ENCODE measurements around the gene OVCH2.
"Not testable (repeated sequence)": the region's sequence is repeated elsewhere in the genome, so short reads cannot be mapped to it uniquely, and the experiment has no call there.

OVCH2 gene, protein sequence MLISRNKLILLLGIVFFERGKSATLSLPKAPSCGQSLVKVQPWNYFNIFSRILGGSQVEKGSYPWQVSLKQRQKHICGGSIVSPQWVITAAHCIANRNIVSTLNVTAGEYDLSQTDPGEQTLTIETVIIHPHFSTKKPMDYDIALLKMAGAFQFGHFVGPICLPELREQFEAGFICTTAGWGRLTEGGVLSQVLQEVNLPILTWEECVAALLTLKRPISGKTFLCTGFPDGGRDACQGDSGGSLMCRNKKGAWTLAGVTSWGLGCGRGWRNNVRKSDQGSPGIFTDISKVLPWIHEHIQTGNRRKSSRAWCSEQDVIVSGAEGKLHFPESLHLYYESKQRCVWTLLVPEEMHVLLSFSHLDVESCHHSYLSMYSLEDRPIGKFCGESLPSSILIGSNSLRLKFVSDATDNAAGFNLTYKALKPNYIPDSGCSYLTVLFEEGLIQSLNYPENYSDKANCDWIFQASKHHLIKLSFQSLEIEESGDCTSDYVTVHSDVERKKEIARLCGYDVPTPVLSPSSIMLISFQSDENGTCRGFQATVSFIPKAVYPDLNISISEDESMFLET

DNA sequence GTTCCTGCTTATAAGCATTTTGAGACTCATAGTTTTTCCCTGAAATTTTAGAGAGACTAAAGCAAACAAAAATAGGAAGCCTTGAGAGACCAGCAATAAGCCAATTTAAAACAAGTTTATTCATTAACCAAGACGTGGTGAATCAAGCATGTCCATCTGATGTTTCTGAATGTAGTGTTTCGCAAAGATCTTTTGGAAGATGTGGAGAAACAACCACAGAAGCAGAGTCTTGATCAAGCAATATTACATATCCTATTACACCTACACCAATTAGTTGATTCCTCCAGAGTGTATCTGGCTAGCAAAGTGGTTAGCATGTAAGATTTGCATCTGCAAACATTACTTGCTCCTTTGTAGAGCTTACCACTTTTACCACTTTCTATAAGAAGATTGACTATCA, at the start of gene OVCH2:
Gene OVCH2, minus strand, starts transcription at position 101 of the 400 bp plus-strand sequence. Its CDS starts 83 bp downstream, at position 18.
- DNase-seq (ENCODE audit: low read depth) = no peak

DNA sequence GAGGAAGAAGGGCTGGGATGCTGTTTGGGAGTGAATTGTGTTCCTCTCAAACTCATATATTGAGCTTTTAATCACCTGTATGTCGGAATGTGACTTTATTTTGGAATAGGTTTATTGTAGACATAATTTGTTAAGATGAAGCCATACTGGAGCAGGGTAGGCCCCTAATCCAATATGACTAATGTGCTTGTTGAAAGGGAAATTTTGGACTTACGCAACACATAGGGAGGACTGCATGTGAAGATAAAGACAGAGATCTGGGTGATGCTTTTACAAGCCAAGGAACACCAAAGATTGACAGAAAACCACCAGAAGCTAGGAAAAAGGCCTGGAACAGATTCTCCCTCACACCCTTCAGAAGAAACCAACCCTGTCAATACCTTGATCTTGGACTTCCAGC, 43.2 kb upstream of the OVCH2 start:
- no peak for DNase-seq (ENCODE audit: low read depth)

DNA sequence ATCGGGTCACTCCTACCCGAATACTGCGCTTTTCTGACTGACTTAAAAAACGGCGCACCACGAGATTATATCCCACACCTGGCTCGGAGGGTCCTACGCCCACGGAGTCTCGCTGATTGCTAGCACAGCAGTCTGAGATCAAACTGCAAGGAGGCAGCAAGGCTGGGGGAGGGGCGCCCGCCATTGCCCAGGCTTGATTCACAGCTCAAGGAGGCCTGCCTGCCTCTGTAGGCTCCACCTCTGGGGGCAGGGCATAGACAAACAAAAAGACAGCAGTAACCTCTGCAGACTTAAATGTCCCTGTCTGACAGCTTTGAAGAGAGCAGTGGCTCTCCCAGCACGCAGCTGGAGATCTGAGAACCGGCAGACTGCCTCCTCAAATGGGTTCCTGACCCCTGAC, 28.5 kb upstream of the OVCH2 start:
- not testable (repeated sequence) for DNase-seq (ENCODE audit: low read depth)

DNA sequence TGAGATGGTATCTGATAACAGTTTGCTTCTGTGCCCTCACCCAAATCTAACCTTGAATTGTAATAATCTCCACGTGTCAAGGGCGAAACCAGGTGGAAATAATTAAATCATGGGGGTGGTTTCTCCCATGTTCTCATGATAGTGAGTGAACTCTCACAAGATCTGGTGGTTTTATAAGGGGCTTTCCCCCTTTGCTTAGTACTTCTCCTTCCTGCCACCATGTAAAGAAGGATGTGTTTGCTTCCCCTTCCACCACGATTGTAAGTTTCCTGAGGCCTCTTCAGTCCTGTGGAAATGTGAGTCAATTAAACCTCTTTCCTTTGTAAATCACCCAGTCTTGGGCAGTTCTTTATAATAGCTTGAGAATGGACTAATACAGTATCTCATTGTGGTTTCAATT, 8.5 kb upstream of the OVCH2 start:
- DNase-seq (ENCODE audit: low read depth) = no peak

DNA sequence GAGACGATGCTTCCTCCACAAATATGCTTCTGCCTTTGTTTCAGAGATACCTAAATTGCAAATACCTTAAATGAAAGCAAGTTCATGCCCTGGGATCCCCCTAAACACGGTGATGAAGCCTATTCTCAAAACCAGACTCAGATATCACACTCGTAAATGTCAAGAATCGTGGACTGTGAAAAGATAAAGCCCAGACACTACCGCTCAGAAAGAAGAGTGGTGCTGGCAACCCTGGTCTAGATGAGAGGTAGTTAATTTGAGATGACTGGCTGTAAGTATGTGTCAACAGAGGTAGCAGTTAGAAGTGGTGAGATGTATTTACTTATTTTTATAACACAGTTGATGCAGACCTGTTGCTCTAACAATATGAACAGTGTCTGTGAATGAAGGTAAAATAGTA, 2.5 kb downstream of the OVCH2 start:
- DNase-seq (ENCODE audit: low read depth) = no peak

DNA sequence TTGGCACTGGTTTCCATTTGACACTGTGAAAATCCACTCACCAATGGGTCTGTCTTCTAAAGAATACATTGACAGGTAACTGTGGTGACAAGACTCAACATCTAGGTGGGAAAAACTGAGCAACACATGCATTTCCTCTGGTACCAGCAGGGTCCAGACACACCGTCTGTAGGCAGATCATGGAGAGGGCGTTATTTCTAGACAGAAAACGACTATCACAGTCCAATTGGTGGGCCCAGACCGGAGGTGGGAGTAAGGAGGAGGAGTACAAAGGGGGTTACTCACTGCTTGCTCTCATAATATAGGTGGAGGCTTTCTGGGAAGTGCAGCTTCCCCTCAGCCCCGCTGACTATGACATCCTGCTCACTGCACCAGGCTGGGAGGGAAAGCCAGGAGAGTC, 9.9 kb downstream of the OVCH2 start:
- no peak for DNase-seq (ENCODE audit: low read depth)

DNA sequence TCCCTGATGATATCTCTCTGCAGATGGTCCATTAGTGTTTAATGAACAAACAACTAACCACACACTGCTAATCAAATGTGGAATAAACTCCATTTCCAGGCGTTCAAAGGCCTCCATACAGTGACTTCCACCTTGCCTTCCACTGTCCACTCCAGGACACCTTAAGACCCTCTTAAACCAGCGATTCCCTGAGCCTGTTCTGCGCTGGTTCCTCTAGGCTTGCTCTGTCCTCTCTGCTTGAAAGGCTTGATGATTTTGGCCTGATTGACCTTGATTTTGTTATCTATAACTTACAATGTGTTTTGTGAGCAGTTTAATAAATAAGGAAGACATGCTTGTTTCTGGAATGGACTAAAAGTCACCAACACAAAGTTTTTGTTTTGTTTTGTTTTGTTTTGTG, 12.0 kb downstream of the OVCH2 start:
- no peak for DNase-seq (ENCODE audit: low read depth)

DNA sequence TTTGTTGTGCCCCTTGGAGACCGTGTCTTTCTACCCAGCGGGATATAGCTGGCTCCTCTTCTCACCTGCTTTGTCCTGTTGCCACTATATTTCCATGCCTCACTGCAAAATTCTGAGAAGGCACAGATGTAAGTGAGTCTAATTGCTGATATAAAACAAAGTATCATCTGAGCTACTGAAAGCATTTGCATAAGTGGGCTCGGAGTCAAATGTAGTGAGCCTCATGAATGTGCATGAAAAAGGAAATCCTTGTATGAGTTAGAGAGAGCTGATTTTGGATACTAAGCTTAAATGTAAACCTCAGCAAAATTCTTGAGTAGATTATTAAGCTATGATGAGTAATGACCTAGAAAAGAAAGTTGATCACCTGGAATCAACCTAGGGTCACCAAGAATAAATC, 13.9 kb downstream of the OVCH2 start:
- no peak for DNase-seq (ENCODE audit: low read depth)

DNA sequence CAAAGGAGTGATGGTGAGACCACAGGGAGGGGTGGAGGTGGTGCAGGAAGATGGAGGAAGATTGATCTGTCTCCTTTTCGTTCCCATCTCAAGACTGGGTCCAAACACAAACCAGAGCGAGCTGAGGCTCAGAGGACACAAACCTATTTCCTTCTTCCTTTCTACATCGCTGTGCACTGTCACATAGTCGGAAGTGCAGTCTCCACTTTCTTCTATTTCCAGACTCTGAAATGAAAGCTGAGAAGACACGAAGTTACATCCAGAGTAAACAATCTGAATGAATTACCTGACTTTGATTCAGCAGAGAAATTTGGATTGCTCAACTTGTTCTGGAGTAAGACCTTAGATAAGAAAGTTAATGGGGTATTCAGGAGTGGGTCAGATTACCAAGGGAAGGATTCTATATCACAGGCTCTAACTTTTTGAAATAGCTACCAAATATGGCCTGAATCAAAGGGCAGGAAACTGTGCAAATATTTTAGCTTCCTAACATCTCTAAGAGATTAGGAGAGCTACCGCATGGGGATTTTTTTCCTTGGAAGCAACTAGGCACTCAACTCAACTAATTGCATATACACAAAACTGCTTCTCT, 14.4 kb downstream of the OVCH2 start:
- DNase-seq (ENCODE audit: low read depth) = no peak

DNA sequence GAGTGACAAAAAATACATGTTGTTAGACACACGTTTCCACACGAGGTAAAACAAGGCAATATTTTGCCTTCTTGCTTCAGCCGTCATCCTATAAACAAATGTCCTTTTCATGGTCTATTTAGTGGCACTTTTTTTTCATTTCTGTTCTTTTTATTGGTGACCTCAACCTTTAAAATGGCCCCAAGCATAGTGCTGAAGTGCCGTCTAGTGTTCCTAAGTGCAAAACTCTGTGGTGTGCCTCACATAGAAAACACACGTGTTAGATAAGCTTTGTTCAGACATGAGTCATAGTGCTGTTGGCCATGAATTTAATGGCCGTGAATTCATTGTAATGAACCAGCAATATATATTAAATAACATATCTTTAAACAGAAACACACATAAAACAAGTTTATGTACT, 15.6 kb downstream of the OVCH2 start:
- no peak for DNase-seq (ENCODE audit: low read depth)

DNA sequence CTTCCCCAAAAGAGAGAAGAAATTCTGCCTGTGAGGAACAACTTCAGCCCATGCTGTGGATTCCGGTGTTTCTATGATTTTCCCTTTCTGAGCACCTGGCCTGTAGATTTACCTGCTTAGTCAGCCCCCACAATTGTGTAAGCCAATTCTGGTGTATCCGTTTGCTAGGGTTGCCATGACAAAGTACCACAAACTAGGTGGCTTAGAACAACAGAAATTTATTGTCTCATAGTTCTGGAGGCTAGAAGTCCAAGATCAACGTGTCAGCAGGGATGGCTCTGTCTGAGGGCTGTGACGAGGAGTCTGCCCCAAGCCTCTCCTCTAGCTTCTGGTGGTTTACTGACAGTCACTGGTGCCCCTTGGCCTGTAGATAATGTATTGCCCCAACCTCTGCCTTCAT, 17.0 kb downstream of the OVCH2 start:
- no peak for DNase-seq (ENCODE audit: low read depth)

DNA sequence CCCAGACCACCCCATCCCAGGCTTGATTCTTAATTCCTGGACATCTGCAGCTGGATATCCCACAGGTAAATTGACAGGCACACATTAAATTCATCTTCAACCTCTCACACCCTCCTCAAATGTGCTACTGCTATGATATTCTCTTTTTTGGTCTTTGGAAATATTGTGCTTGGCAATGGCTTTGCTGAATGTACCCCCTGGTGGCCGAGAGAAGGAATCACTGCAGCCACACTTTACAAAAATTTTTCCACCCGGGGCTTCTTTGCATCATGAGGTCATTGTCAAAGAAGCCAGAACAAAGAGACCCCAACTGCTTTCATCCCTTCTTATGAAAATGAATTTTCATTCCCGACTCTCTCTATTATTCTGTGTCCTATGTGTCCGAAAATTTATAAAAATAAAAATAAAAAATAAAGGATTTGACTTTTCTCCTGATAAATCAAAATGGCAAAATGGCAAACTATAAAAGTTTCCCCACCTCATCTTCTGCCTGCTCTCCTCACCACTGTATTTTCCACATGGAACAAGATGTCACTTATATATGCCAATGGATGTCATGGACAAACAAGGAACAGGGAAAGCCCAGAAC, 17.9 kb downstream of the OVCH2 start:
- DNase-seq (ENCODE audit: low read depth) = no peak

DNA sequence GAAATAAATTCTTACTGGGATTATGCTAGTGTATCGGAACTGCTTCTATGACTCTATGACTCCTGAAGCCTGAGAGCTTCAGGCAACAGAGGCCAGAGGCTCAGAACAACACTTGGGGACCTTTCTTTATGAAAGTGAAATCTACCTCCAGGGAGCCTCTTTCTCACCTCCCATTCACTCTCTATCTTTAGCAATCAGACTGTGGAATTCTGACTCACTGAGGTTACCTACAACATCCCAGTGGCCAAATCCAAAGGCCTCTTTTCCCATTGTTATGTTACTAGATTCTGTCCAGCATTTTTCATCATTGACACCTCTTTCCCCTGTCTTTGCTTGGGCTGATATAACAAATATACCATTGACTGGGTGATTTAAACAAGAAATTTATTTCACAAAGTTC, 18.9 kb downstream of the OVCH2 start:
- no peak for DNase-seq (ENCODE audit: low read depth)

DNA sequence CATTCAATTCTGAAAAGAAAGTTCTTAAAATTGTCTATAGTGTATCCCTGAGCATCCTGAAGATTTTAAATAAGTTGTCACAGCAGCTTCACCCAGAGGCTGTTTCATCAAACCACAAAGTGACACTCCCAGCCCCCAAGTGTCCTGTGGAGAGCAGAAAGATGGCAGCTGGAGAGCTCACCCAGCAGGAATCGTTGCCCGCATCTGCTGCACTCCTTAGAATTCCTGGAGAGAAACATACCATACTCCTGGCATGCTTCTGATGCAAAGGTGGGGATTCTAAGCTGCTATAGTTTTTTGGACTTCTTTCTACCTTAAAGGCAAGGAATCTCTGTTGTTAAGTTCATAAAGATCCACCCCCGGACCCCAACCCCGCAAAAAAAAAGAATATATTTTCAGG, 19.5 kb downstream of the OVCH2 start:
- DNase-seq (ENCODE audit: low read depth) = no peak

DNA sequence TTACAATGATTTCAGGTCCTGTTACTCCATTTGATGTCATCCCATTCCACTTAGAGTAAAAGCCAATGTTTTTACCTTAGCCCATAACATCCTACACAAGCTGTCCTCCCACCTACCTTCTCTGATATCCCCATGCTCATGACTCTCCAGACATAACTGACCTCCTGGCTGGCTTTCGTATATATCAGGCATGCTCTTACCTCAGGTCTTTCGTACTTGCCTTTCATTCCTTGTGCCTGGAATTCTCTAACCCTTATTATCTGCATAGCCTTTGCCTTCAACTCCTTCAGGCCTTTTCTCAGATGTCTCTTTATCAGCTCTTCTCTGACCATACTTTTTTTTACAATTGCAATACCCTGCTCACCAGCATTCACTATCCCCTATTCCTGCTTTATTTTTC, 22.7 kb downstream of the OVCH2 start:
- no peak for DNase-seq (ENCODE audit: low read depth)

DNA sequence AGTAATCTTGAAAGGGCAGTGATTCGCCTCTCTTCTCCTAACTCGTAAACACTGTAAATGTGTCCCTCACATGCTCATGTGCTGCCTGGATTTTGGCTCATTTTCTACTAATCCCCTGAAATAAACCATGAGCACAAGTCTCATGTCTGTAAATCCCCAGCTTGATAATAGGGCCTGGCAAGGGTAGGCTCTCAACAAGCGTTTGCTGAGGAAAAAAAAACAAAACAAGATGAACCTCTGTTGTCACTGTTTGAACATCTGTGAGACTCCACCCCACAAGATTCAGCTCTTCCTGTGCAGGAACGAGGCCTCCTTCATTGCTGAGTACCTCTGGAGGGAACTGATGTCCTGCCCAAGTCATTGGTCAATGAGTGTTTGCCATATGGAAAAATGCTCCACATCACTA, 28.5 kb downstream of the OVCH2 start:
- no peak for DNase-seq (ENCODE audit: low read depth)

DNA sequence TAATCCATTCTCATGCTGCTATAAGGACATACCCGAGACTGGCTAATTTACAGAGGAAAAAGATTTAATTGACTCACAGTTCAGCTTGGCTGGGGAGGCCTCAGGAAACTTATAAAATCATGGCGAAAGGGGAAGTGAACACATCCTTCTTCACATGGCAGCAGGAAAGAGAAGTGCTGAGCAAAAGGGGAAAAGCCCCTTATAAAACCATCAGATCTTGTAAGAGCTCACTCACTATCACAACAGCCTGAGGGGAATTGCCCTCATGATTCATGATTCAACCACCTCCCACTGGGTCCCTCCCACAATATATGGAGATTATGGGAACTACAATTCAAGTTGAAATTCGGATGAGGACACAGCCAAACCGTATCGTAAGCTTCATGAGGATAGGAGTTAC, 29.2 kb downstream of the OVCH2 start:
- DNase-seq (ENCODE audit: low read depth) = no peak

DNA sequence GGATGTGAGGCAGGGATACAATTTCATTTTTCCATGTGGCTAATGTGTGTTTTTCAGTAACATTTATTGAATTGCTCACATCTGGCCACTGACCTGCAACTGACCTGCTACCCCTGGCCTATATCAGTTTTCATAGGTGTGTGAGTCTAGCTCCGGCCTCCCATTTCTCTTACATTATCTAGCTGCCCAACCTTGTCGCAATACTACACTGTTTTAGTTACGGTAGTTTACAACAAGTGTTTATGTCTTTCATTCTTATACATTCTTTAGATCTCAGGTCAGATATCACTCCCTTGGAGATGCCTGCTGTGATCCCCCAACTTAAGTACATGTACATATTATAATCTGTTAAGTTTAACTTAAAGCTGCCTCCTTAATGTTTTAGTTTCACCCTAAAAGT, 30.6 kb downstream of the OVCH2 start:
- DNase-seq (ENCODE audit: low read depth) = no peak

DNA sequence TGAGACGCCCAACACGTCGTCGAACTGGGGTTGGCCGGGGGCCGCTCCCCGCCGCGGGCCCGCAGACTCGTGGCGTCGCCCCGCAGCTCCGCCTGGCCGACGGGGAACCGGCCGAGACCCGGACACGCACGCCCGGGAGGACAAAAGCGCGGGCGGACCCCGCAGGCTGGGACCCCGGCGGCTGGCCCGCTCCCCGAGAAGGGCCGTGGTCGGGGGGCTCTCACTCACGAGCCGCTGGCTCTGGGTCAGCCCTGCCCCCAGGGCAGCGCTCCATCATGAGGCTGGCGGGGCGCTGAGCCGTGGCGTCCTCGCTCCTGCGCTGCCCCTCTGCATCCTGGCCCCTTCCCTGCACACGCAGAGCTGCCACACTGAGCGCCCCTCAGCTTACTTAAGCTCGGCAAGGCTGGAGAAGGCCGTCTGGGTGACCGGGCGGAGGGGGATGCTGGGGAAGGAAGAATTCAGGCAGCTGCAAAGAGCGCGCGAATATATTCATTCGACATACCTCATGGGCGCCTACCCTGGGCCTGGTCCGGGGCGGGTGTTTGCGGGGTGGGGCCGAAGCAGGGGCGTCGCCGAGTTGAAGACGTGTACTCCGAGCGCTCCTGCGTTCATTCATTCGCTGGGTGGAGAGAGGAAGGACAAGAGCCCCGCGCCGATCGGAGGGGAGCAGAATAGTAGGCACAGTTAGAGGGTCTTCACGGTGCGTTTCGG, 32.4 kb downstream of the OVCH2 start:
- DNase-seq (ENCODE audit: low read depth) = no peak

DNA sequence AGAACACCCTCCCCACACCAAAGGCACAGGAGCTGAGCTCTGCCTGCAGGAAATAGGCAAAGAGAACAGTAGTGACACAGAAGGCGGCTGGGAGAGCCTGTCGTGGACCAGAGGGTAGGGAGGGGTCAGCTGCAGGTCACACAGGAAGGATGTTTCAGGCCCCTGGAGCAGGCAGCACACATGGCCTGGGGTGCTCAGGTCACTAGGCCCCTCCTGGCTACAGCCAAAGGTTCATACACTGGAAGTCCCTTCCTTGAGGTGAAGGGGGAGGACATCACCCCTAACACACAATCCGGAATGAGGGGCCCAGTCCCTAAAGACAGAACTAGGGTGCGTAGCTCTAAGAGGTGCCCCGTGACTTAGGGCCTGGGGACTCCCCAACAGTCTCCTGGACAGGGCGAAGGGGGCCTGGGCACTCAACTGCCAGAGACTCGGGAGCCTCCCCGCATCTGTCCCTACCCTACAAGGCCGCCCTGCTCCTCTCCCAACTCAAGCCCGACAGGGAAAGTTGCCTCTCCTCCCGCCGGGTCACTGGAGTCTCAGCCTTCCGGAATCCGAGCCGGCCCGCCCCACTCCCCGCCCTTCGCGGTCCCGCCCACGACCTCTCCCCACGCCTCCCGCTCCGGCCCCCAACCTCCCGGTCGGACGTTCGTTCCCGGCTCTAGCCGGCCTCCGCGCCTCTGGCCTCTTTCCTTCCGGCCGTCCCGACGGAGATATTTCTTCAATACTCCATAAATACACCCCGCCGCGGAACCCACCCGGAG, 33.1 kb downstream of the OVCH2 start, which contains the start of gene CYB5R2:
Gene CYB5R2, minus strand, starts transcription at position 541 of the 764 bp plus-strand sequence. CDS start 675 bp downstream, outside the sequence.
- no peak for DNase-seq (ENCODE audit: low read depth)

DNA sequence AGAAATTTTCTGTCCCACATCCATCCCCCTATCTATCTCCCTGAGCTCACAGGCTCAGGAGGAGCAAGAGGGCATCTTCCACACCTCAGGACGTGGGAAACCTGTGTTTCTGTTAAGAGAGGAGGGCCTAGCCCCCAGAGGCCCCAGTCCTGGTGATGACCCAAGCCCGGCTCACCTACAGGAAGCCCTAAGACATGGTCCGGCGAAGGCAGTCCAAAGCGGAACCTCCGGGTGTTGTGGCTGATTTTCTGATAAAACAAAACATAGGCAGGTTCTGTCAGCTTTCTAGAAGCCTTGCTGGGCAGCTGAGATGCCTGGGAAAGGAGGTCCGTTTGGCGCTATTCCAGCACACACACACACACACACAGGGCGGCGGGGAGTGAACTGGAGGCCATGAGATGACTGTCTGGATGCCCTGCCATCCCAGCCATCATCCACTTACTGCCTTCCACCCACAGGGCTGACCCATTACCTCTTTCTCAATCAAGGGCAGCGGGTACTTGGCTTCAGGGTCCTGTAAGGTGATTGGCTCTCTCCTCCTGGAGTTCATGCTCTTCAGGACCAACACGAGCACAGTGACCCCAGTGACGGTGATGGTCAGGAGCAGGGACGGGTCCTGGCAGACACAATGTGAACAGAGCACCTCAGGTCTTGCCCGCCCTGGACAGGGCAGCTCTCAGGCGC, 33.9 kb downstream of the OVCH2 start:
- DNase-seq (ENCODE audit: low read depth) = no peak

All from stimulated activated CD8-positive, alpha-beta memory T cell treated with anti-CD3 and anti-CD28 coated beads, Interleukin-7, amount 100 ng/mL, for 24 hours (primary cell).